ENCODE data around the gene TEX54. TPM values are rescaled to one million over a fixed set of nuclear protein-coding genes. Genes with fewer than 3 reads are reported as not detected.

TEX54 gene
- total and polyA plus RNA-seq, 2 of the 13 experiments (the other 11 are each of a cell fraction or from before 2014, with no cell fraction given) = not detected

DNA sequence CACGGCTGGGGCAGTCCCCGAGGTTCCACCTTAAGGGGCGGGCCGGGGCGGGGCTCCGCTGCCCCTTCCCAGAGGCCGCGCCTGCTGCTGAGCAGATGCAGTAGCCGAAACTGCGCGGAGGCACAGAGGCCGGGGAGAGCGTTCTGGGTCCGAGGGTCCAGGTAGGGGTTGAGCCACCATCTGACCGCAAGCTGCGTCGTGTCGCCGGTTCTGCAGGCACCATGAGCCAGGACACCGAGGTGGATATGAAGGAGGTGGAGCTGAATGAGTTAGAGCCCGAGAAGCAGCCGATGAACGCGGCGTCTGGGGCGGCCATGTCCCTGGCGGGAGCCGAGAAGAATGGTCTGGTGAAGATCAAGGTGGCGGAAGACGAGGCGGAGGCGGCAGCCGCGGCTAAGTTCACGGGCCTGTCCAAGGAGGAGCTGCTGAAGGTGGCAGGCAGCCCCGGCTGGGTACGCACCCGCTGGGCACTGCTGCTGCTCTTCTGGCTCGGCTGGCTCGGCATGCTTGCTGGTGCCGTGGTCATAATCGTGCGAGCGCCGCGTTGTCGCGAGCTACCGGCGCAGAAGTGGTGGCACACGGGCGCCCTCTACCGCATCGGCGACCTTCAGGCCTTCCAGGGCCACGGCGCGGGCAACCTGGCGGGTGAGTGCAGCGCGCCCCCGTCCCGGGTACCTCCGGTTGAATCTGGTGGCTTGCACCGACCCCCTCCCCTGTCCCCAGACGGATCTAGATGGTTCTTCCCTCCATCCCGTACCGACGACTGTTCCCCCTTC is 48.4 kb upstream of the TEX54 start, which contains the start of gene SLC3A2 (continued):
- TF ChIP-seq ZNF761 (CRISPR knock-in tag; conservative IDR thresholded peaks at IDR 0.05) = peak; percentile 82; the same call in 1 of the 2 replicates
- TF ChIP-seq, protein P1, sequence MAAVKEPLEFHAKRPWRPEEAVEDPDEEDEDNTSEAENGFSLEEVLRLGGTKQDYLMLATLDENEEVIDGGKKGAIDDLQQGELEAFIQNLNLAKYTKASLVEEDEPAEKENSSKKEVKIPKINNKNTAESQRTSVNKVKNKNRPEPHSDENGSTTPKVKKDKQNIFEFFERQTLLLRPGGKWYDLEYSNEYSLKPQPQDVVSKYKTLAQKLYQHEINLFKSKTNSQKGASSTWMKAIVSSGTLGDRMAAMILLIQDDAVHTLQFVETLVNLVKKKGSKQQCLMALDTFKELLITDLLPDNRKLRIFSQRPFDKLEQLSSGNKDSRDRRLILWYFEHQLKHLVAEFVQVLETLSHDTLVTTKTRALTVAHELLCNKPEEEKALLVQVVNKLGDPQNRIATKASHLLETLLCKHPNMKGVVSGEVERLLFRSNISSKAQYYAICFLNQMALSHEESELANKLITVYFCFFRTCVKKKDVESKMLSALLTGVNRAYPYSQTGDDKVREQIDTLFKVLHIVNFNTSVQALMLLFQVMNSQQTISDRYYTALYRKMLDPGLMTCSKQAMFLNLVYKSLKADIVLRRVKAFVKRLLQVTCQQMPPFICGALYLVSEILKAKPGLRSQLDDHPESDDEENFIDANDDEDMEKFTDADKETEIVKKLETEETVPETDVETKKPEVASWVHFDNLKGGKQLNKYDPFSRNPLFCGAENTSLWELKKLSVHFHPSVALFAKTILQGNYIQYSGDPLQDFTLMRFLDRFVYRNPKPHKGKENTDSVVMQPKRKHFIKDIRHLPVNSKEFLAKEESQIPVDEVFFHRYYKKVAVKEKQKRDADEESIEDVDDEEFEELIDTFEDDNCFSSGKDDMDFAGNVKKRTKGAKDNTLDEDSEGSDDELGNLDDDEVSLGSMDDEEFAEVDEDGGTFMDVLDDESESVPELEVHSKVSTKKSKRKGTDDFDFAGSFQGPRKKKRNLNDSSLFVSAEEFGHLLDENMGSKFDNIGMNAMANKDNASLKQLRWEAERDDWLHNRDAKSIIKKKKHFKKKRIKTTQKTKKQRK (IDR thresholded peaks at IDR 0.05; ENCODE audit: low read length) = no peak
- TF ChIP-seq, protein P2, sequence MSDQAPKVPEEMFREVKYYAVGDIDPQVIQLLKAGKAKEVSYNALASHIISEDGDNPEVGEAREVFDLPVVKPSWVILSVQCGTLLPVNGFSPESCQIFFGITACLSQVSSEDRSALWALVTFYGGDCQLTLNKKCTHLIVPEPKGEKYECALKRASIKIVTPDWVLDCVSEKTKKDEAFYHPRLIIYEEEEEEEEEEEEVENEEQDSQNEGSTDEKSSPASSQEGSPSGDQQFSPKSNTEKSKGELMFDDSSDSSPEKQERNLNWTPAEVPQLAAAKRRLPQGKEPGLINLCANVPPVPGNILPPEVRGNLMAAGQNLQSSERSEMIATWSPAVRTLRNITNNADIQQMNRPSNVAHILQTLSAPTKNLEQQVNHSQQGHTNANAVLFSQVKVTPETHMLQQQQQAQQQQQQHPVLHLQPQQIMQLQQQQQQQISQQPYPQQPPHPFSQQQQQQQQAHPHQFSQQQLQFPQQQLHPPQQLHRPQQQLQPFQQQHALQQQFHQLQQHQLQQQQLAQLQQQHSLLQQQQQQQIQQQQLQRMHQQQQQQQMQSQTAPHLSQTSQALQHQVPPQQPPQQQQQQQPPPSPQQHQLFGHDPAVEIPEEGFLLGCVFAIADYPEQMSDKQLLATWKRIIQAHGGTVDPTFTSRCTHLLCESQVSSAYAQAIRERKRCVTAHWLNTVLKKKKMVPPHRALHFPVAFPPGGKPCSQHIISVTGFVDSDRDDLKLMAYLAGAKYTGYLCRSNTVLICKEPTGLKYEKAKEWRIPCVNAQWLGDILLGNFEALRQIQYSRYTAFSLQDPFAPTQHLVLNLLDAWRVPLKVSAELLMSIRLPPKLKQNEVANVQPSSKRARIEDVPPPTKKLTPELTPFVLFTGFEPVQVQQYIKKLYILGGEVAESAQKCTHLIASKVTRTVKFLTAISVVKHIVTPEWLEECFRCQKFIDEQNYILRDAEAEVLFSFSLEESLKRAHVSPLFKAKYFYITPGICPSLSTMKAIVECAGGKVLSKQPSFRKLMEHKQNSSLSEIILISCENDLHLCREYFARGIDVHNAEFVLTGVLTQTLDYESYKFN (CRISPR knock-in tag; conservative IDR thresholded peaks at IDR 0.05) = peak; percentile 24
- TF ChIP-seq, protein P3, sequence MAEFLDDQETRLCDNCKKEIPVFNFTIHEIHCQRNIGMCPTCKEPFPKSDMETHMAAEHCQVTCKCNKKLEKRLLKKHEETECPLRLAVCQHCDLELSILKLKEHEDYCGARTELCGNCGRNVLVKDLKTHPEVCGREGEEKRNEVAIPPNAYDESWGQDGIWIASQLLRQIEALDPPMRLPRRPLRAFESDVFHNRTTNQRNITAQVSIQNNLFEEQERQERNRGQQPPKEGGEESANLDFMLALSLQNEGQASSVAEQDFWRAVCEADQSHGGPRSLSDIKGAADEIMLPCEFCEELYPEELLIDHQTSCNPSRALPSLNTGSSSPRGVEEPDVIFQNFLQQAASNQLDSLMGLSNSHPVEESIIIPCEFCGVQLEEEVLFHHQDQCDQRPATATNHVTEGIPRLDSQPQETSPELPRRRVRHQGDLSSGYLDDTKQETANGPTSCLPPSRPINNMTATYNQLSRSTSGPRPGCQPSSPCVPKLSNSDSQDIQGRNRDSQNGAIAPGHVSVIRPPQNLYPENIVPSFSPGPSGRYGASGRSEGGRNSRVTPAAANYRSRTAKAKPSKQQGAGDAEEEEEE (CRISPR knock-in tag; IDR thresholded peaks at IDR 0.05; ENCODE audit: borderline replicate concordance) = peak; percentile 51
- TF ChIP-seq GTF2F1 (IDR thresholded peaks at IDR 0.05; ENCODE audit: low read length) = 0 out of 2 replicates have a peak, but pooled peaks have one; percentile 7
- TF ChIP-seq KLF16 (CRISPR knock-in tag; IDR thresholded peaks at IDR 0.05) = peak in 1 of 2 experiments; percentile 86; a peak in 3 of 4 replicates
- 0 out of 2 replicates have a peak, but pooled peaks have one; percentile 17 for TF ChIP-seq HOXA5 (CRISPR knock-in tag; IDR thresholded peaks at IDR 0.05)
- peak; percentile 23; the same call in 1 of the 2 replicates for TF ChIP-seq MYNN (CRISPR knock-in tag; IDR thresholded peaks at IDR 0.05; ENCODE audit: low read depth)
- no peak for TF ChIP-seq MTA3 (CRISPR knock-in tag; IDR thresholded peaks at IDR 0.05)
- TF ChIP-seq ZNF331 (CRISPR knock-in tag; IDR thresholded peaks at IDR 0.05) = peak; percentile 63
- TF ChIP-seq, protein P4, sequence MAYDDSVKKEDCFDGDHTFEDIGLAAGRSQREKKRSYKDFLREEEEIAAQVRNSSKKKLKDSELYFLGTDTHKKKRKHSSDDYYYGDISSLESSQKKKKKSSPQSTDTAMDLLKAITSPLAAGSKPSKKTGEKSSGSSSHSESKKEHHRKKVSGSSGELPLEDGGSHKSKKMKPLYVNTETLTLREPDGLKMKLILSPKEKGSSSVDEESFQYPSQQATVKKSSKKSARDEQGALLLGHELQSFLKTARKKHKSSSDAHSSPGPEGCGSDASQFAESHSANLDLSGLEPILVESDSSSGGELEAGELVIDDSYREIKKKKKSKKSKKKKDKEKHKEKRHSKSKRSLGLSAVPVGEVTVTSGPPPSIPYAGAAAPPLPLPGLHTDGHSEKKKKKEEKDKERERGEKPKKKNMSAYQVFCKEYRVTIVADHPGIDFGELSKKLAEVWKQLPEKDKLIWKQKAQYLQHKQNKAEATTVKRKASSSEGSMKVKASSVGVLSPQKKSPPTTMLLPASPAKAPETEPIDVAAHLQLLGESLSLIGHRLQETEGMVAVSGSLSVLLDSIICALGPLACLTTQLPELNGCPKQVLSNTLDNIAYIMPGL (CRISPR knock-in tag; IDR thresholded peaks at IDR 0.05; ENCODE audit: borderline replicate concordance in 1 of 2, low read depth in 1 of 2) = peak; percentile 96 to 97
- TF ChIP-seq ZNF878 (CRISPR knock-in tag; IDR thresholded peaks at IDR 0.05) = no peak
- TF ChIP-seq ZNF749 (CRISPR knock-in tag; IDR thresholded peaks at IDR 0.05; ENCODE audit: borderline replicate concordance) = no peak
- peak; percentile 63 for TF ChIP-seq STAG1 (CRISPR knock-in tag; IDR thresholded peaks at IDR 0.05)
- no peak for TF ChIP-seq ZSCAN12 (CRISPR knock-in tag; IDR thresholded peaks at IDR 0.05)
- TF ChIP-seq ZNF644 (CRISPR knock-in tag; IDR thresholded peaks at IDR 0.05; ENCODE audit: low read depth) = no peak
- TF ChIP-seq HMG20A (CRISPR knock-in tag; IDR thresholded peaks at IDR 0.05; ENCODE audit: borderline replicate concordance) = no peak
